Stimulated activated CD4-positive, alpha-beta T cell treated with anti-CD3 and anti-CD28 coated beads, Interleukin-15, amount 100 ng/mL, for 1 hour (primary cell): ENCODE measurements around the gene CPT1C.

Experiments
- DNase-seq, 2 donors: peaks; one replicate each; pipeline ENCODE4 v3.0.0-alpha.2; 2020; ENCODE audit warnings: low read depth in 1 of 2, low spot score in 1 of 2

The CPT1C gene

GRCh38 chr19:49681830-49682229 is 9.1 kb upstream of the CPT1C start:
- no peak for DNase-seq

- no peak for DNase-seq
Observed at GRCh38 chr19:49682274-49682673, 8.6 kb upstream of the CPT1C start.

GRCh38 chr19:49683814-49684250 is 7.1 kb upstream of the CPT1C start:
- DNase-seq = no peak

- no peak for DNase-seq
Observed at GRCh38 chr19:49684251-49684982, 6.5 kb upstream of the CPT1C start.

- DNase-seq = no peak
Observed at GRCh38 chr19:49684983-49685553, 5.8 kb upstream of the CPT1C start.

- DNase-seq = no peak
Observed at GRCh38 chr19:49685845-49686332, 5.0 kb upstream of the CPT1C start.

- no peak for DNase-seq
Observed at GRCh38 chr19:49686503-49687088, 4.3 kb upstream of the CPT1C start.

- DNase-seq = no peak
Observed at GRCh38 chr19:49687150-49687549, 3.8 kb upstream of the CPT1C start.

- no peak for DNase-seq
Observed at GRCh38 chr19:49687566-49688316, 3.2 kb upstream of the CPT1C start.

GRCh38 chr19:49688531-49689132 is 2.3 kb upstream of the CPT1C start:
- DNase-seq = no peak

- DNase-seq = no peak
Observed at GRCh38 chr19:49689133-49690078, 1.5 kb upstream of the CPT1C start, which contains the start of gene ADM5. ADM5 (plus strand) TSS chr19:49689594; CDS start chr19:49689838, 244 bp downstream.

- no peak for DNase-seq
Observed at GRCh38 chr19:49690079-49690655, 749 bp upstream of the CPT1C start.

- no peak for DNase-seq
Observed at GRCh38 chr19:49691243-49692146, 579 bp downstream of the CPT1C start.

GRCh38 chr19:49692147-49692506 is 1.2 kb downstream of the CPT1C start:
- no peak for DNase-seq

GRCh38 chr19:49696115-49696514 is 5.2 kb downstream of the CPT1C start:
- DNase-seq = no peak

GRCh38 chr19:49696865-49697264 is 5.9 kb downstream of the CPT1C start:
- DNase-seq = no peak

GRCh38 chr19:49699364-49699763 is 8.4 kb downstream of the CPT1C start:
- DNase-seq = no peak

- no peak for DNase-seq
Observed at GRCh38 chr19:49700563-49700962, 9.6 kb downstream of the CPT1C start.
